GM21576 (cell line): ENCODE measurements around the gene SLC35E2B.
A peak's percentile ranks its signal among the peaks of the same experiment; 100 is the strongest.
"Not testable (repeated sequence)": the region's sequence is repeated elsewhere in the genome, so short reads cannot be mapped to it uniquely, and the experiment has no call there.

Source experiments
- ATAC-seq: cut with Tn5 transposase; IDR thresholded peaks from one replicate; pipeline ENCODE4 v1.9.1; 2021; ENCODE audit warnings: mild to moderate bottlenecking, moderate library complexity; ENCODE audit not compliant: unreplicated experiment

Gene SLC35E2B

DNA sequence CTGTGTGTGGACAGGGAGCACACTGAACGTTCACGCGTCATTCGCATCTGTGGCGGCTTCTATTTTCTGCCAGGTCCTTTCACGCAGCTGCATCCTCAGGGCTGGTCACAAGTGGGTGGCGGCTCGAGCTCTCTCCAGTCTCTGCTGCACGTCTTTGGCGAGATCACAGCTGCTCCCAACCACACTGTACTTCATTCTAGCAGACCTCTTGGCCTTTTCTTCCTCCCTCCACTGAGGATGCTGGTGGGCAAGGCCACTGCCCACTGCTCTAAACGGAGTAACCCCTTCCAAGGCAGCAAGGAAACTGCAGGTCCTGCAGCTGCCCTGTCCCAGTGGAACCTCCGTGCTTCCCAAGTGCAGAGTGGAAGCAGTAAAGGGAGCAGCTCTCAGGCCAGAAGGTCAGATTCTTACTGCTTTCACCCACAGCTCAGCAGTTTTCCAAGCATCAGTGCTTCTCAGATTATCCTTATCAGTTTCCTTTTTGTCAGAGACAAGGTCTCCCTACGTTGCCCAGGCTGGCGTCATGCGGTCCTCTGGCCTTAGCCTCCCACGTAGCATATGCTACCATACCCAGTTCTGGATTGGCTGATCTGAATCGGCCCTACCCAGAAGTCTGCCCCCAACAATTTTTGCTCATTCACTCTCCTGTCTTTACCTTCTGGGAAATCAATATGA is 44.9 kb downstream of the SLC35E2B start:
- not testable (repeated sequence) for ATAC-seq

DNA sequence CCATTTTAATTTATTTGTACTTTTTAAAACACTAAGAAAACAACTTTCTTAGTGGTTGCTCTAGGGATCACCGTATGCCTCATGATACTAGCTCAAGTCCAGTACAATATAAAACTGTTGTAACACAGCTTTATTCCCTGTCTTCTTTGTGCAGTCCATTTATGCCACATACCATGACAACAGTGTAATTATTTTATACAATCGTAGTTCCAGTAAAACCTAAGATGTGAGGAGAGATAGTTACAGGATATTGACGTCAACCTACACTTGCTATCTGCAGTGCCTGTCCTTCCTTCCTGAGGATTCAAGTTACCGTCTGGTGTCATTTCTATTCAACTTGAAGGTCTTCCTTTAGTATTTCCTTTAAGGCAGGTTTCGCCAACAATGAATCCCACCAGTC is 46.3 kb downstream of the SLC35E2B start:
- ATAC-seq, result not testable (repeated sequence)

DNA sequence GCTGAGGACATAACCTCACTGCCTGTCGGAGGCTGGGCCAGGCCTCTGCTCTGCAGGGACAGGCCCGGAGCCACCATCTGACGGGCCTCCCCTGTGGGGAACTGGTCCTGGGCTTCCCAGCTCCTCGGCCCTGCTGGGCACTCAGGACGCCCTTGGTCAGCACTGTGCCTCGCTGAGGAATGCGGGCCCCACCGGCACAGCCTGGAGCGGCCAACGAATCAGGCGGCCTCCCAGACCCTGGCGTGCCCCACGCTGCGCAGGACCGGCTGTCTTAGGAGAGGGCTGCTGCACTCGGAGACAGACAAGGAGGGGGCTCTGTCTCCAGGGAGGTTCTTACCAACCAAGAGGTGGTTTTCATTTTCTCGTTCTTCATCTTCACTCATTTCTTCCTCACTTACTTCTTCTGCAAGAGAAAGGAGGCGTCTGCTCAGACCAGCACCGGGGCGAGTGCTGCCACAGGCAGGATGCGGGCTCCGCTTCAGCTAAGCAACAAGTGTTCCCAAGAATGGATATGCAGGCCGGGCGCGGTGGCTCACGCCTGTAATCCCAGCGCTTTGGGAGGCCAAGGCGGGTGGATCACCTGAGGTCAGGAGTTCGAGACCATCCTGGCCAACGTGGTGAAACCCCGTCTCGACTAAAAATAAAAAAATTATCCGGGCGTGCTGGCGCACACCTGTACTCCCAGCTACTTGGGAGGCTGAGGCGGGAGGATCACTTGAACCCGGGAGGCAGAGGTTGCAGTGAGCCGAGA is 51.7 kb downstream of the SLC35E2B start:
- ATAC-seq, result not testable (repeated sequence)

DNA sequence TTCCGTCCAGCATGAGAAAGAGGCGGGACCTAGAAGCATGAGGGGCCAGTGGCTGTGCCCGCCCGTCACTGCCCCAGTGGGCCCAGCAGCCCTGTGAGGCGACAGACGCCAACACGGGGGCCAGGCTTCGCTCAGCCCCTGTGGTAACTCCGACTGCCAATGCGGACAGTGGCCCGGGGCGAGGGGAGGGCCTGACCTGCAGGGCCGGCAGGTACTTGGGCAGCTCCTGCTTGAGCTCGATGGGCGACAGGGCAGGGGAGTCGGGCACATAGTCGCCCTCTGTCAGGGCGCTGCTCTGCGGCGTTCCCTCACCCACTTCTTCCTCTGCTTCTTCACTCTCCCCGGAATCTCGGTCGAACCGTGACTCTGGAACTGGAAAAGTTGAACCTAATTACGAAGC is 52.5 kb downstream of the SLC35E2B start:
- not testable (repeated sequence) for ATAC-seq

DNA sequence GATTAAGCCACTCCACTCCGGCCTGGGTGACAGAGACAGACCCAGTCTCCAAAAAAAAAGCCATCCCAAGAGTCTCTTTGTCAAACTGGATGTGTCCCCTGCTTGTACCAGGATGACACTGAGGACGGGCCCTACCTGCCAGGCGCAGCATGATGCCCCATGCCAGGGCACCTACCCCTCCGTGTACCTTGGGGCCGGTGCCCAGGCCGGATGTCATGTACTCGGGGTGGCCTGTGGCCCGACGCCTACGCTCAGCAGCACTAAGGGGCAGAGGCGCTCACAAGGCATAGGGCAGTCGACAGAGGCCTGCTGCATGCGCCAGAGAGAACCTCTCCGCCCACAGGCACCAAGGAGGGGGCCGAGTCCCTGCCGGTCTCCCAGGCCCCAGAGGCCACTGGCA is 53.2 kb downstream of the SLC35E2B start:
- ATAC-seq, result not testable (repeated sequence)

DNA sequence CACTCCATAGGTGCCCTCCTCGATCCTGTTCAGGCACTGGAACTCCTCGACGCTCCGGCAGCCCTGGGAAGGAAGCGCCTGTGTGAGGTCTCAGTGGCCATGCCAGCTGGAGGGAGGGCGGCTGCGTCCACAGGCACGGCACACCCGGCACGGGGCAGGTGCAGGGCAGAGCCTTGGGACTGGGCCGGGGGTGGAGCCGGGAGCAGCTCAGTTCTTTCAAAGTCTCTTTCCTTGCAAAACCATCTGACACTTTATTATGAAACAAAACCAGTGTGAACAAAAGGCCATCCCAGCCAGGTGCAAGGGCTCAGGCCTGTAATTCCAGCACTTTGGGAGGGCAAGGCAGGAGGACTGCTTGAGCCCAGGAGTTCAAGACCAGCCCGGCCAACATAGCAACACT is 54.1 kb downstream of the SLC35E2B start:
- not testable (repeated sequence) for ATAC-seq

DNA sequence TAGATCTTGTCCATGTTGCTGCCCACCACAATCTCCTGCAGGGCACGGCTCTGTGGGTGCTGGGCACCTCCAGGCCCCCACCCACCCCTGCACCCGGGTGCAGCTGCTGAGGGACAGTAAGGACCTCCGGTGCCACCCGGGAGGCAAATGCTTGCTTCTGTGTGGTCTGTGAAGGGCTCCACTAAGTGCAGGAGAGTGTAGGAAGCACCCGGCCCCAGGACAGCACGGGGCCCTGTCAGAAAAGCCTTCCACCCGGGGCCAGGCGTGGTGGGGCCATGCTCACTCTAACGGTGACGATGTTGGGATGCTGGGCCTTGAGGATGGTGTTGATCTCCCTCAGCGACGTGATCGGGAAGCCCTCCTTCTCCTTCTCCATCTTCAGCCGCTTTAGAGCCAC is 55.1 kb downstream of the SLC35E2B start:
- ATAC-seq, result not testable (repeated sequence)

DNA sequence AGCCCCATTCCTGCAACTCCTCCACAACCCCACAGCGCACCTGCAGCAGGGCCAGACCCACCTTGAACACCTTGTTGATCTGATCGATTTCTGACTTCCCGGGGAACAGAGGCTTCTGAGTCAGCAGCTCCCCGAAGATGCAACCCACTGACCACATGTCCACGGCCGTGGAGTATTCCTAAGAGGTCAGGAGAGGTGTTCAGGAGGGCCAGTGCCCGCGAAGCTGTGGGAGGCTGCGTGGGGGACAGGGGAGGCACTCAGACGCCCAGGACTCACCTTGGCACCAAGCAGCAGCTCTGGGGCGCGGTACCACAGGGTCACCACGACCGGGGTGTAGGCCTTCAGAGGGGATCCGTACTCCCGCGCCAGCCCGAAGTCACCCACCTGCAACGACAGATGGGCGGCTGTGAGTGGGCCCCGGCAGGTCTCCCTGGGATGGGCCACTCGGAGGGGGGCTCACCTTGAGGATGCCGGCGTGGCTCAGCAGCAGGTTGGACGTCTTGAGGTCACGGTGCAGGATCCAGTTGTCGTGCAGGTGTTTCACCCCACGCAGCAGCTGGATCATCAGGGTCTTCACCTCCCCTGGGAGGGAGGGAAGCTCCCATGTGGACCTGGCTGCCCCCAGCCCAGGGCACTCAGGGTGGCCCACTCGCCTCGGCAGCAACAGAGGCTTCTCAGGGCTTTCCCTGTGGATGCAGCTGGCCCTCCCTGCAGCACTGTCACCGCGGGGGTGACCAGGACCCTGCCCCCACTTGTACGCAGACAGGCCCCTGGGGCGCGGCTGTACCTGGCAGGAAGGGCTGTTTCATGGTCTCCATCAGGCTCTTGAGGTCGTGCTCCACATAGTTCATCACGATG is 55.7 kb downstream of the SLC35E2B start:
- not testable (repeated sequence) for ATAC-seq

DNA sequence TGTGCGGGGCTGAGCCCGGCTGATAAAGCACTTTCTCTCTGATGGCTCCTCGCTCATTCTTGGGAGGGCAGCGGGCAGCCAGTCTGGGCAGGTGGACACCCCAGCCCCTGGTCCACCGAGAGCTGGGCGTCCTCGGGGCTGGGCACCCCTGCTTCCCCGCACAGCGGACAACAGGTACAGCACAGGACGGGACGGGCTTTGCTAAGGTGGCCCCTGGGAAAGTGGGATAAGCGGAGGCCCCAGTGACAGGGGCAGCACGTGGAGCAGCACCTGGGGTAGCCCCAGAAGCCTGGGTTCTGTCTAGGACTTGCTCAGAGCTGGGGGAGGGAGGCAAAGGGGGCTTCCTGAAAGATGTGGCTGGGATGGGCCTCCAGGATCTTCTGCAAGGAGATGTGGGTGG is 58.0 kb downstream of the SLC35E2B start:
- not testable (repeated sequence) for ATAC-seq

DNA sequence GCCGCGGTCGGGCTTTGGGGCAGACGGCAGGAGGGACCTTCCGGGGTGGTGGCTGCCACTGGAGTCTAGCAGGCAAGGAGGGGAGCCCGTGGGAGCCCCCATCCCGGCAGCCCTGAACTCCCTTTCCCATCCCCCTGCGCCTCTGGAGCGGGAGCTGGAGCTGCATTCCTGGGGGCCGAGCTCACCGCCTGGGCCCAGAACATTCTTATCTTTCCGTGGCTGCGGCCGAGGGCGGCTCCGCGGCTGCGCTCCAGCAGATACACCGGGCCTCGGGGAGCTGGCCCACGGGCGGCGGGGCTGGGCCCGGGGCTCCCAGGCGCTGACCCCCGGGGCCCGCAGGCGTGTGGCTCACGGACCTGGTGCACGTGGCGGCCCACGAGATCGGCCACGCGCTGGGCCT is 59.2 kb downstream of the SLC35E2B start:
- not testable (repeated sequence) for ATAC-seq

DNA sequence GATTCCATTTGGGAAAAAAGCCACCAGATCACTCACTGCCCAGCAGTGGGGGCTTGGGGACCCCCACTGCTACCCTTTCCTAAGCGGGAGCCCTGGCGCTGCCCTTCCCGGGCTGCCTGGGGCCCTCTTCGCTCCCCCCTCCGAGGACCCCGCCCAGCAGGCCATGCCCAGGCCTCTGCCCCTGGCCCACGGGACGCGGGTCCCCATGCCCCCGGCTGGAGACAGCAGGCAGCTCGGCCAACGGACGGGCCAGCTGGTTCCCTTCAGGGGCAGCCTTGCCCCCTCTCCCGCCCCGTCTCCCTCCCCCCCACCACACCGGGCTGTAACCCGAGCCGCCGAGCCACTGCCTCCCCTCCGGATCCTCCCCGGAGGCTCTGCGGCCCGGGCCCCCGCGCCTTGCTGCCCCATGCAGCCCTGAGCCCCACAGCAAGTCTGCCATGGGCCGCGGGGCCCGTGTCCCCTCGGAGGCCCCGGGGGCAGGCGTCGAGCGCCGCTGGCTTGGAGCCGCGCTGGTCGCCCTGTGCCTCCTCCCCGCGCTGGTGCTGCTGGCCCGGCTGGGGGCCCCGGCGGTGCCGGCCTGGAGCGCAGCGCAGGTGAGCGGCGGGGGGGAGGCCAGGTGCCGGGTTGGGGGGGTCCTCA is 60.7 kb downstream of the SLC35E2B start, which contains the start of gene MMP23B:
Gene MMP23B (plus strand): TSS at position 392 of the 639 bp plus-strand sequence. CDS start 46 bp downstream, at position 438.
- no peak for ATAC-seq

DNA sequence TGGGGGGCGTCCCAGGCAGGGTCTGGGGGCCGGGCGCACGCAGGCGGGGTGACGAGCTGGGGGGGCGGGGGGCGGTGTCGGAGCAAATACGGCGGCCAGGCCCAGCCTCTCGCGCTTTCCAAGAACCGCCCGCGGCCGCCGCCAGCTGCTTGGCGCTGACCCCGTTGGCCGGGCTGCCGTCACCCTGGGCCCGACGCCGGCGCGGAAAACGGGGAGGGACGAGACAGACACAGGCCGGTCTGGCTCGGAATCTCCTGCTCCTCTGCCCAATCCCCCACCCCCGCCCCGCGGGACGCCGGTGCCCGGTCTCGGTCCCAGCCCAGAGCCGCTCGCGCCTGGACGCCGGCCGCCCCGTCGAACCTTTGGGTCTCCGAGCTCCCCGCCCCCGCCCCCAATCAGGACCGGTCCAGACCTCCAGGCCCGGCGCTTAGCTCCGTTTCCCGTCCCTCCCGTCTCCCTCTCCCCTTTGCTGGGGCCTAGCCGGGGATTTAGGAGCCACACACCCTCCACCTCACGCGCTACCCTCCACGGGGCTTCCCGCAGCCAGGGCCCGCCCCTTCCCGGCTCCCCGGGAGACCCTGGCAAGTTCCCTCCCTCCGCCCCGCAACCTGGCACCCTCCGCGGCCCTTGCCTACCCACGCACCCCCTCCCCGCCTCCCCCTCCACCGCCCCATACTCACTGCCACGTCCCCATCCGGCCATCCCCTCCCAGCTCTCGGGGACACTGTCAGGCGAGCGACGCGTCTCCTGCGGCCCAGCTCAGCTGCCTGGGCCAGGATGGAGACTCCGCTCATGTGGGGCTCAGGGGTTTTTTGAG is 61.4 kb downstream of the SLC35E2B start:
- ATAC-seq, result no peak

DNA sequence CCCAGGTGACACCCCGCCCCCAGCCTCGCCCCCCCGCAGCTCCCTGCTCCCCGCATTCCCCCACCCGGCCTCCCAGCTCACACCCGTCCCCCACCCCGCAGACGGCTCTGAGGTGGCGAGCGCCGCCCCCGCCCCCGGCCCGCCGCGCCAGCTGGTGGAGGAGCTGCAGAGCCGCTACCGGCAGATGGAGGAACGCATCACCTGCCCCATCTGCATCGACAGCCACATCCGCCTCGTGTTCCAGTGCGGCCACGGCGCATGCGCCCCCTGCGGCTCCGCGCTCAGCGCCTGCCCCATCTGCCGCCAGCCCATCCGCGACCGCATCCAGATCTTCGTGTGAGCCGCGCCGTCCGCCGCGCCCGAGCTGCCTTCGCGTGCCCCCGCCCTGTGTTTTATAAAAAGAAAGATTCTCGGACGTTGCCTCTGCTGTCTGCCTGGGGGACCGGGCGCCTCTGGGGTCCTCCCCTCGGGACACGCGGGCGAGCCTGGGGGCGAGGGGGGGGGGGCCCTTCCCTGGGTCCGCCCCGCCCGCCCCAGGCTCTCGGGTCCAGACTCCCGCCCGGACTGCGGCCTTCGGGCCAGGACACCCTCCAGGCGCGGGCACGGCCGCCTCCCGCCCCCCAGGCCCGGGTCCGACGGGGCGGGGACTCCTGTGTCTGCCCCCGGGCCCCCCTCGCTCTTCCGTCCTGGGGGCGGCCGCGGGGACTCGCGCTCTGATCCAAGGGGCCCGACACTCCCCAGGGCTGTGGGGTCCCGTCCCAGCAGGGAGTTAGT is 62.2 kb downstream of the SLC35E2B start:
- peak; percentile 47 for ATAC-seq

DNA sequence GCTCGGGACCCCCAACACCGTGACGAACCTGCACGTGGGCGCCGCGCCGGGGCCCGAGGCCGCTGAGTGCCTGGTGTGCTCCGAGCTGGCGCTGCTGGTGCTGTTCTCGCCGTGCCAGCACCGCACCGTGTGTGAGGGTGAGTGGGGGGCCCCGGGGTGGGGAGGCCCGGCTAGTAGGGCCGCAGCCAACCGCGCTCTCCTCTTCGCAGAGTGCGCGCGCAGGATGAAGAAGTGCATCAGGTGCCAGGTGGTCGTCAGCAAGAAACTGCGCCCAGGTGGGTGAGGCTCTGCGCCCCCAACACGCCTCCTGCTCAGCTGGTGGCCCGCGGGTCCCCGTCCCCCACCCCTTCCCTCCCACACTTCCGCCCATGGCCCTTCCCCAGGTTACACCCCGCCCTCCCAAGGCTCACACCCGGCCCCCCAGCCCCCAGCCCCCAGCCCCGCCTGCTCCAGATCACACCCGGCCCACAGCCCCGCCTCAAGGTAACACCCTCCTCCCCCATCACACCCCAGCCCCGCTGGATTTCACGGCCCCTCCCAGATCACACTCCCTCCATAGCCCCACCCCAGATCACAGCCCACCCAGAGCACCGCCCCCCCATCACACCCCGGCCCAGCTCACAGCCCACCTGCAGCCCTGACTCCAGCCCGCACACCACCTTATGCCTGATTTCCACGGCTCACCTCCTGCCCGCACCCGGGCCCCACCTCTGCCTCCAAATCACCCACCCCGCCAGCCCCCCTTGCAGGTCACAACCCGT is 63.0 kb downstream of the SLC35E2B start:
- ATAC-seq, result no peak

DNA sequence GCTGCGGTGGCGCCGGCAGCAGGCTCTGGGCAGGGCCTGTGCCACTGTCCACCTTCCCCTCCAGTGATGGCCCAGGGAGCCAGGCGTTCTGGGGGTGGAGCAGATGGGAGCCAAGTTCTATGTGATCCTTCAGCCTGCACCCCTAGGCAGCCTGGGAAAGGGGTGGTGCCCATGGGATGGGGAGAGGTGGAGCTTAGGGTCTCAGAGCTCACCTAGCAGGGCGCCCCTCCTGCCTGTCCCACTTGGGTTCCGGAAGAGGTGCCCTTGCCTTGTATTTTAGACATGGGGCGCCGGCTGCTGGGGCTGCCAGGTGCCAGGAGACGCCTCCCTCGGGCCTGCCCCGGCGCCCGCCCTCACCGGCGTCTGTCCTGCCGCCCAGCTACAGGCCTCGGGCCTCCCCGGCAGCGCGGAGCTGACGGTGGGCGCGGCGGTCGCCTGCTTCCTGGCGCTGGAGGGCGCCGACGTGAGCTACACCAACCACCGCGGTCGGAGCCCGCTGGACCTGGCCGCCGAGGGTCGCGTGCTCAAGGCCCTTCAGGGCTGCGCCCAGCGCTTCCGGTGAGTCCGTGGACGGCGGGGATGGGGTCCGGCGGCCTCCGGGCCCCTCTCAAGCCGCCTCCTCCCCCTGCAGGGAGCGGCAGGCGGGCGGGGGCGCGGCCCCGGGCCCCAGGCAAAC is 63.7 kb downstream of the SLC35E2B start:
- no peak for ATAC-seq

DNA sequence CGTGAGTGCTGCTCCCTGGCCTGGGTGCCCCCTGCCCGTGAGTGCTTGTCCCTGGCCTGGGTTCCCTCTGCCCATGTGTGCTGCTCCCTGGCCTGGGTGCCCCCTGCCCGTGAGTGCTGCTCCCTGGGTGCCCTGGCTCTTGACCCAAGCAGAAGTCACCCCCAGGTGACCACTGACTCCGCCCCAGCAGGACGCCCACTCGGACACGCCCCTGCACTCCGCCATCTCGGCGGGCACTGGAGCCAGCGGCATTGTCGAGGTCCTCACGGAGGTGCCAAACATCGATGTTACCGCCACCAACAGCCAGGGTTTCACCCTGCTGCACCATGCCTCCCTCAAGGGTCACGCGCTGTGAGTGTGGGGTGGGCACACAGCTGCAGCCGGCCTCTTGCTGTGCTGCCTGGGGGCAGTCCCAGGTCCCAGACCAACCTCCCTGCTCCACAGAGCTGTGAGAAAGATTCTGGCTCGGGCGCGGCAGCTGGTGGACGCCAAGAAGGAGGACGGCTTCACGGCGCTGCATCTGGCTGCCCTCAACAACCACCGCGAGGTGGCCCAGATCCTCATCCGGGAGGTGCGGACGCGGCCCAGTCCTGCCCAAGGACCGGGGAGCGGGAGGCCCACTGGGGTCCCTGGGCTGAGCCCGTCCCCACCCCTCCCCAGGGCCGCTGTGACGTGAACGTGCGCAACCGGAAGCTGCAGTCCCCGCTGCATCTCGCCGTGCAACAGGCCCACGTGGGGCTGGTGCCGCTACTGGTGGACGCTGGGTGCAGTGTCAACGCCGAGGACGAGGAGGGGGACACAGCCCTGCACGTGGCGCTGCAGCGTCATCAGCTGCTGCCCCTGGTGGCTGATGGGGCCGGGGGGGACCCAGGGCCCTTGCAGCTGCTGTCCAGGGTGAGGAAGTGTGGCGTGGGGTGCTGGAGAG is 64.5 kb downstream of the SLC35E2B start:
- no peak for ATAC-seq

DNA sequence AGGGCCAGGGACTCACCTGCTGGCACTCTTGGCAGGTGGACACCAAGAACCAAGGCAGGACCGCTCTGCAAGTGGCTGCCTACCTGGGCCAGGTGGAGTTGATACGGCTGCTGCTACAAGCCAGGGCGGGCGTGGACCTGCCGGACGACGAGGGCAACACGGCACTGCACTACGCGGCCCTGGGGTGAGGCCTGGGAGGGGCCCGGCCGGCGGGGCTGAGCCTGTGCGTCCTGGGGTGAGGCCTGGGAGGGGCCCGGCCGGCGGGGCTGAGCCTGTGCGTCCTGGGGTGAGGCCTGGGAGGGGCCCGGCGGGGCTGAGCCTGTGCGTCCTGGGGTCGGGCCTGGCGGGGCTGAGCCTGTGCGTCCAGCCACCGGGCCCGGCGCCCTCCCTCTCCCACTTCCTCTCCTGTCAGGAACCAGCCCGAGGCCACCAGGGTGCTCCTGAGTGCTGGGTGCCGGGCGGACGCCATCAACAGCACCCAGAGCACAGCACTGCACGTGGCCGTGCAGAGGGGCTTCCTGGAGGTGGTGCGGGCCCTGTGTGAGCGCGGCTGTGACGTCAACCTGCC is 65.2 kb downstream of the SLC35E2B start:
- no peak for ATAC-seq
